ENCODE results near the gene WDR86. TPM values are rescaled to one million over a fixed set of nuclear protein-coding genes. Genes with fewer than 3 reads are reported as not detected.

The WDR86 gene
- total RNA-seq, 1 experiment from 2014 or later, result 8.1 TPM

DNA sequence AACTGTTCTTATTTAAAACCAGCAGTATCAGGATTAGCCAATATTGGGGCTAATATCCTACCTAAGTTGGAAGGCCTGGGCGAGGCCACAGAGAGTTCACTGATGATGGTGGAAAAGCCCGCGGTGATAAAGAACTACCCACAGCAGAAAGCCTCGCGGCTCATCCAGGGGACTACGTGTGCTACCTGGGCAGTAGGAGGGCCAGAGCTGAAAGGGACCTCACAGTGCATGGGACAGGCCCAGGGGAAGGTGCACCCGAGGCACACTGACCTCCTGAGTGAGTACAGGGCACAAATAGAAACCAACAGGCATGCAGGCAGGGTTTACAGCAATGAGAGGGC lies 1.4 kb downstream of the WDR86 start:
- H2BK20ac ChIP-seq (ENCODE audit: low read depth, low read length, poor library complexity, severe bottlenecking), result no peak overlapping the region
- H3K14ac ChIP-seq (ENCODE audit: insufficient read depth, low read length), result peak overlapping the region; percentile 3; the same call in 1 of the 2 replicates
- no peak overlapping the region for H2BK5ac ChIP-seq (ENCODE audit: insufficient read length, low read length)
- H3K4me1 ChIP-seq (ENCODE audit: insufficient read depth, low read length), result peaks cover 5% of the 10 kb centered on the region; the same call in 1 of the 2 replicates
- Mint-ChIP-seq H3K27ac (peak overlapping the region in 1 of 3 experiments; percentile 32; a peak in 2 of 7 replicates), H3K36me3 (ENCODE audit: insufficient read depth in 1 of 3, low read depth in 3 of 3) (peaks cover 0 to 8% (median 2%) of the 10 kb centered on the region in 3 experiments; a peak in 5 of 7 replicates), H3K4me1 (peaks cover 28 to 36% of the 10 kb centered on the region in 2 experiments), H3K4me3 (peak overlapping the region; percentile 75 to 90), H3K27me3 (ENCODE audit: low read depth) (peaks cover 43% of the 10 kb centered on the region), H3K9me3 (peaks cover 0 to 3% of the 10 kb centered on the region in 2 experiments; a peak in 1 of 5 replicates)
- H3T11ph ChIP-seq (ENCODE audit: low read length), result no peak overlapping the region
- H2AK5ac ChIP-seq (ENCODE audit: insufficient read length, low read length), result no peak overlapping the region
- no peaks in the 10 kb centered on the region for H3K79me1 ChIP-seq (ENCODE audit: insufficient read depth, low read depth, low read length, poor library complexity, severe bottlenecking)
- no peak overlapping the region for H3K18ac ChIP-seq (ENCODE audit: insufficient read length, low read depth, low read length)
- H3K23ac ChIP-seq (ENCODE audit: insufficient read length, low read depth, low read length), result no peak overlapping the region
- no peak overlapping the region for H2BK12ac ChIP-seq (ENCODE audit: insufficient read length, low read depth, low read length)
- peak overlapping the region; percentile 59 for H3K4me2 ChIP-seq (ENCODE audit: insufficient read depth, insufficient read length, low read length)
- peaks cover 25% of the 10 kb centered on the region for H3K23me2 ChIP-seq (ENCODE audit: insufficient read length, low read depth, low read length, poor library complexity, severe bottlenecking)
- no peak overlapping the region for H2AFZ ChIP-seq (ENCODE audit: low read length)
- no peak overlapping the region for H3K56ac ChIP-seq (ENCODE audit: insufficient read length, low read depth, low read length)
- H3K27me3 ChIP-seq (ENCODE audit: insufficient read depth, low read length), result no peaks in the 10 kb centered on the region; the same call in 1 of the 2 replicates
- no peak overlapping the region for H4K91ac ChIP-seq (ENCODE audit: insufficient read length, low read depth, low read length)
- WGBS (ENCODE audit: extremely low coverage, insufficient read length, low lambda C conversion rate), result no CpG with 5 or more reads among the region's 7 CpGs
- no peak overlapping the region for H4K8ac ChIP-seq (replicated peaks; ENCODE audit: insufficient read length, low read depth, low read length)
- no peaks in the 10 kb centered on the region for H3K79me2 ChIP-seq (ENCODE audit: insufficient read depth, low read length)
- H3K9ac ChIP-seq (ENCODE audit: extremely low read depth, insufficient read length, low read length), result peak overlapping the region; percentile 9
- no peaks in the 10 kb centered on the region for H4K20me1 ChIP-seq (ENCODE audit: control insufficient read depth, insufficient read depth, insufficient read length)
- no peaks in the 10 kb centered on the region for H3K9me3 ChIP-seq (ENCODE audit: control insufficient read depth, low read depth, low read length)
- H3K4ac ChIP-seq (ENCODE audit: low read depth, low read length), result no peak overlapping the region
- H2BK15ac ChIP-seq (ENCODE audit: low read depth, low read length), result no peak overlapping the region
- no peak for DNase-seq
- H4K5ac ChIP-seq (ENCODE audit: insufficient read length, low read depth, low read length), result no peak overlapping the region
- H3K27ac ChIP-seq (ENCODE audit: insufficient read length, low read depth, low read length), result no peak overlapping the region
- no peak overlapping the region for H2BK120ac ChIP-seq (ENCODE audit: low read depth, low read length, poor library complexity, severe bottlenecking)
- TF ChIP-seq CTCF (conservative IDR thresholded peaks at IDR 0.05), result no peak
